Measurements from ENCODE around the gene GATD1.
A peak's percentile ranks its signal among the peaks of the same experiment; 100 is the strongest.

The GATD1 gene

GRCh38 chr11:726278-727220 is 50.7 kb downstream of the GATD1 start:
- DNase-seq (ENCODE audit: low spot score), result peak; percentile 71

DNA sequence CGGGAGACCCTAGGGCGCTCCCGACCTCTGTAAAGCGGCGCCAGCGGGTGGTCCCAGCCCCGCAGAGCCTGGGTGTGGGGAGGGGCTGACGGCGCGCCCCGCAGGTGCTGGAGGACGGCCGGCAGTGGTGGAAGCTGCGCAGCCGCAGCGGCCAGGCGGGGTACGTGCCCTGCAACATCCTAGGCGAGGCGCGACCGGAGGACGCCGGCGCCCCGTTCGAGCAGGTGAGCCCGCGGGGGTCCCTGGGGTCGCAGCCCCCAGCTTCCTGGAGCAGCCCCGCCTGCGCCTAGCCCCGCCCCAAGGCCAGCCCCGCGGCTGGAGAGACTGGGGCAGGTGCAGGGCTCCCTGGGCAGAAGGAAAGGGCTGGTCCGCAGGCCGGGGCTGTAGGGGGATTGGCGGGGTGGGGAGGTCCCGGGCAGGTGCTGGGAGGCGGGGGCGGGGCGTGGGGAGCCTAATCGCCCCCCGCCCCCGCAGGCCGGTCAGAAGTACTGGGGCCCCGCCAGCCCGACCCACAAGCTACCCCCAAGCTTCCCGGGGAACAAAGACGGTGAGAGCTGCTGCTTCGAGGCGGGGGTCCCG is 51.6 kb downstream of the GATD1 start:
- peak; percentile 29 for DNase-seq (ENCODE audit: low spot score)

- DNase-seq (ENCODE audit: low spot score), result no peak
These were observed 52.4 kb downstream of the GATD1 start for GRCh38 chr11:724778-725386.

GRCh38 chr11:724049-724777 is 53.1 kb downstream of the GATD1 start:
- DNase-seq (ENCODE audit: low spot score), result peak; percentile 15

GRCh38 chr11:723120-723883 is 54.0 kb downstream of the GATD1 start:
- peak; percentile 73 for DNase-seq (ENCODE audit: low spot score)

DNA sequence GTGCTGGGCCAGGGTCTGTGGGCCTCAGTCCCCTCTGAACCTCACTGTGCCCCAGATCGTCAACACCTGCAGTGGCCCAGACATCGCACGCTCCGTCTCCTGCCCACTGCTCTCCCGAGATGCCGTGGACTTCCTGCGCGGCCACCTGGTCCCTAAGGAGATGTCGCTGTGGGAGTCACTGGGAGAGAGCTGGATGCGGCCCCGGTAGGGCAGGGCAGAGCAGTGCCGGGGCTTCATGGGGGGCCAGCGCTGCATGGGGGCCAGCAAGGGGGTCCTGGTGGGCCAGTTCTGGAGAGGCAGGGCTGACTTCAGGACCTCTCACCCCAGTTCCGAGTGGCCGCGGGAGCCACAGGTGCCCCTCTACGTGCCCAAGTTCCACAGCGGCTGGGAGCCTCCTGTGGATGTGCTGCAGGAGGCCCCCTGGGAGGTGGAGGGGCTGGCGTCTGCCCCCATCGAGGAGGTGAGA is 54.9 kb downstream of the GATD1 start:
- no peak for DNase-seq (ENCODE audit: low spot score)

GRCh38 chr11:721741-722345 is 55.4 kb downstream of the GATD1 start:
- DNase-seq (ENCODE audit: low spot score), result no peak

- DNase-seq (ENCODE audit: low spot score), result no peak
These were observed 56.0 kb downstream of the GATD1 start for GRCh38 chr11:721247-721740.

GRCh38 chr11:720642-721246 is 56.5 kb downstream of the GATD1 start:
- peak; percentile 68 for DNase-seq (ENCODE audit: low spot score)

DNA sequence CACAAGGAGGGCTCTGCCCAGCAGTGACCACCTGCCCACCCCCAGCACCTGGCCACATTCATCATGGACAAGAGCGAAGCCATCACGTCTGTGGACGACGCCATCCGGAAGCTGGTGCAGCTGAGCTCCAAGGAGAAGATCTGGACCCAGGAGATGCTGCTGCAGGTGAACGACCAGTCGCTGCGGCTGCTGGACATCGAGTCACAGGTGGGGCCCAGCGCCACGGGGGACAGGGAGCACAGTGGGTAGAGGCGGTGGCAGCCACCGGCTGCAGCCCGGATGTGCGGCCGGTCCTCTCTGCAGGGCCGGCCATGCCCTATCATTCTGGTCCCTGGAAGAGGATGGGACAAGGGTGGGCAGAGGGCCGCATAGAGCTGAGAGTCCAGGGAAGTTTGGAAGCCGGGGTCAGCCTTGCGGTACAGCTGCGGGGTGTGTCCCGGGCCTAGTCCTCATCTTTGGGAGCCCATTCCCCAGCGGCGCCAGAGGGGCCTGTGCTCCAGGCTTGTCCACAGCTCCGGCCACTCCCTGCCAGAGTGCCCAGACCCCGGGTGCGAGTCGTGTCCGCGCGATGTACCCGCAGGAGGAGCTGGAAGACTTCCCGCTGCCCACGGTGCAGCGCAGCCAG is 57.2 kb downstream of the GATD1 start:
- DNase-seq (ENCODE audit: low spot score), result no peak

- no peak for DNase-seq (ENCODE audit: low spot score)
These were observed 57.9 kb downstream of the GATD1 start for GRCh38 chr11:719214-720016.
